HG02840 (cell line): ENCODE data around the gene INTS1.

Experiments
- ATAC-seq: cut with Tn5 transposase; IDR thresholded peaks from one replicate; pipeline ENCODE4 v1.9.1; 2021; ENCODE audit warnings: mild to moderate bottlenecking, moderate library complexity, moderate number of reproducible peaks; ENCODE audit not compliant: unreplicated experiment, low FRiP score

Gene INTS1

DNA sequence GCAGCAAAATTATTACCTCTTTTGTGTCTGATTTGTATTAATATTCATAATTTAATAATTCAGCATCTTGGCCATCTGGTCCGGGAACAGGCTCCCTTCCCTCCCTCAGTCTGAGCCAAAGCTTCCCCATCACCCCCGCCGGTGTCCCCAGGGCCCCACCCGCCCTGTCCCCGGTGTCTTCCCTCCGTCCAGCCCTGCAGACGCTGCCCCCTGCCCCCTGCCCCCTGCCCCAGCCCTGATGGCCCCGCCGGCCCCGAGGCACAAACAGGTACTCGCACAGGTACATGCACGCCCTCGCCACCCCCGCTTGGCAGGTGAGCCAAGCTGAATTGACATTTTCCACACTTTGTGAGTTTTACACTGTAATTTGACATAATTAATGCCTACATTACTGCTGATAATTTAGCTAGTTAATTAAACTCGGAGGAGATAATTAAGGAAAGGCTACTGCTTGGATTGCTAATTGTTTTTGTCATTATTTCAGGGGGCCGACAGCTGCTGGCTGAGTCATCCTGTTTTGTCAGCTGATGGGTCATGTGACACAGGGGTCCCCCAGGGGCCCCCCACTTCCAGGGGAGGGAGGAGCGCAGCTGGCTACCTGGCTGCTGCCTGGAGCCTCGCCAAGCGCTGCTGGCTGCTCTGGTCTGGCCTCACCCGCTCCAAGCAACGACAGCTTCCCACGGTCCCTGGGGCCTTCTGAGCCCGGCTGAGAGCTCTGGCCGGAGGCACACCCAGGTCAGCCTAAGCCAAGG, 81.5 kb downstream of the INTS1 start:
- no peak for ATAC-seq

DNA sequence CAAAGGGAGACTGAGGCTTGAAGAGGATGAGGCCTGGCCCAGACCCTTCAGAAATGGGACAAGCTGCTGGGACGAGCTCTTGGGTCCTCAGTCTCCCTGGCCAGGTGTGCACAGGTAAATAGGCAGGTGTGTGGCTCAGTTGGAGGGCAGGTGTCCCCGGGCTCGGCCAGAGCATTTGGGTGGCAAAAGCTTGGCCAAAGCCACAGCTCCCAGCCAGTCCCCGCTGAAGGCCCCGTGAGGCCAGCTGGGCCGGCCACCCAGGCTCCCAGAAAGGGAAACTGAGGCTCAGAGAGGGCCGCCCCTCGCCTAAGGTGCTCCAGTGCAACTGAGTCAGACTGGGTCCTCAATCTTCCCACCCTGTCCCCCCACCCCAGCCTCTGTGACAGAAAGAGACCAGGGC, 82.2 kb downstream of the INTS1 start:
- ATAC-seq, result no peak

GRCh38 chr7:1421020-1421790, 83.0 kb downstream of the INTS1 start:
- no peak for ATAC-seq
